GM21381 (cell line): ENCODE results near the gene PRXL2B.

ENCODE experiments used
- ATAC-seq: cut with Tn5 transposase; IDR thresholded peaks from one replicate; pipeline ENCODE4 v1.9.1; 2021; ENCODE audit warnings: mild to moderate bottlenecking, moderate library complexity; ENCODE audit not compliant: unreplicated experiment

The PRXL2B gene

DNA sequence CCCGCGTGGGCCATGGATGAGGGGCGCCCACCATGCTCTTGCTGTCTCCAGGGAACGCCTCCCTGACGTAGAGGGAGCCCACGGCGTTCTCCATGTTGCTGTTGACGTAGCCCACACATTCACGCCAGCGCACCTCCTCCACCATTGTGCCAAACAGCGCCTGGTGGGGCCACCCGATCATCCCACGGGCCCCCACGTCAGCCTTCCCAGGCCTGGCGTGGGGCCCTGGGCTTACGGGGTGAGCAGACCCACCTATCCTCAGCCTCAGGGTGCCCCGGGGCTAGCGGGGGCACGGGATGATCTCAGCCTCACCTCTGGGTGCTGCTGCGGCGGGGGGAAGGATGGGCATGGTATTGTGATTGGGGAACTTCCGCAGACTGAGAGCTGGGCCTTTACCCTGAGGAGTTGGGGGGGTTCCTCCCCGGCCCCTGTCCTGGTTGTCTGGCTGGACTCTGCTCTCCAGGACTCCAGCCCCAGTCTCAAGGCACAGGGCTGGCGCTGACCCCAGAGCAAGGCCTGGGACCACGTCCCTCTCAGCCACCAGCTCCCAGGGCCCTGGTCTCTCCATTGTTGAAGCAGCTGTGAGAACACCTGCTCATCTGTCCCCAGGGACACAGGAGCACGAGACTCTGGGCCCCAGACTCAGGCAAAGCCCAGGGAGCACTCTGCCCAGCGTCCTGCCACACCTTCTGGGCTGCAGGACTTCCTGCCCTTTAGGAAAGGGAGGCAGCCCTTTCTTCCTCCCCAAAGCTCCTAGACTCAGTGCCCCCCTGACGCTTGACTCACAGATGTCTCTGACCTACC, 10.2 kb downstream of the PRXL2B start:
- ATAC-seq: no peak

DNA sequence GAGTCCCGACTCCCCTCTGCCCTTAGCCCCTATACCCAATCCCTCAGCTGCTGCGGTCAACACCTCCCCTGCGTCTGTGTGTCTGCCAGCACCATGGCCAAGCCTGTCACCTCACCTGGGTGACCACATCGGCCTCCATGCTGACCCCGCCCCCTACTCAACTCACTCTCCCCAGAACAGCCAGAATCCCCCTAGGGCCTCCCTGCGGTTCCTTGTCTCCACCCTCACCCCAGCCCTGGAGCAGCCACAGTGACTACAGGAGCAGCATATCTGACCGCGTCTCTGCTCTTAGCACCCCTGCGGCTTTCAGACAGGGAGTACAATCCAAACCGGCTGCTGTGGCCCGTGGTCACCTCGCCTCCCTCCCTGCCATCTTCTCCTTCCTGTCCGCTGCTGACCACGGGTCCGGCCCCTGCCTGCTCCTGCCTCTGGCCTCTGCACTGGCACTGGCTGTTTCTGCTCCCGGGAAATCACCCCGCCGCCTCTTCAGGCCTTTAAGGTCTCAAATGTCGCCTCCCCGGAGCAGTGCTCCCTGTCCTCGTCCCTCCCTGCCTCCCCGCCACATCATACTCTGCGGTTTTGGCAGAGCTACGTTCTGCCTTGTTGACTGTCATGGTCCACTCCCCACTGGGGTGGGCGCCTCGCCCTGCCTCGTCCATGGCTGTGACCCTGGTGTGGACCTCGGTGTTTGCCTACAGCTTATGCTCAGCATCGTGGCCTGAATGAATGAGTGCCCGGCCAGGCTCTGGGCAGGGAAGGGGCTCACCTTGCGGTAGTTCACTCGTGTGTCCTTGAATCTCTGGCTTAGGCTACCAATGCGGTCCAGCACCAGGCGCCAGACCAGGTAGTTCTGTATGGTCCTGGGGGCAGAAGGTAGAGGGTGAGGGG, 11.1 kb downstream of the PRXL2B start:
- ATAC-seq: no peak

DNA sequence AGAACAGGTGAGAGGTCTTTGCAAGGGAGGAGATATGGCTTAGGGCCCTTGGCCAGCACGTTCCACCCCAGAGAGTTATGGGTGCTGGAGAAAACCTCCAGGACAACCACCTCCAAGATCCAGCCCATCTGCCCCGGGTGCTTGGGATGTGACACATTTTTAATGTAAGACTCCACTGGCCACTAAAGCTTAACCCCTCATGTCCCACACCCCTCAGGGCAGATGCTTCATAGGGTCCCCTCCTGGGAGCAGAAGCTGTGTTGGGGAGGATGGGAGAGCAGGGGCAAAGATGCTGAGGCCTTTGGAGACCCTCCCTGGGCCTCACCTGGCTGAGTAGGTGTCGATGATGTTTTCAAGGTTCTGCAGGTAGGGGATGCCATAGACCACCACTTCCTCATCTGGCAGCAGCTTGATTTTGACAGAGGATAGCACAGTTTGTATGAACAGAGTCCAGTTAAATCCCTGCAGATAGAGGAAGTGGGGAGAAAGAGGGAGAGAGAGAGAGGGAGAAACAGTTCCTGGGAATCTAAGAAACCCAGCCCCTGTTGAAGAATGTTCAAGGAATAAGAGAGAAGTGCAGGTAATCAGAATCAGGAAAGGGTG, 11.9 kb downstream of the PRXL2B start:
- no peak for ATAC-seq

DNA sequence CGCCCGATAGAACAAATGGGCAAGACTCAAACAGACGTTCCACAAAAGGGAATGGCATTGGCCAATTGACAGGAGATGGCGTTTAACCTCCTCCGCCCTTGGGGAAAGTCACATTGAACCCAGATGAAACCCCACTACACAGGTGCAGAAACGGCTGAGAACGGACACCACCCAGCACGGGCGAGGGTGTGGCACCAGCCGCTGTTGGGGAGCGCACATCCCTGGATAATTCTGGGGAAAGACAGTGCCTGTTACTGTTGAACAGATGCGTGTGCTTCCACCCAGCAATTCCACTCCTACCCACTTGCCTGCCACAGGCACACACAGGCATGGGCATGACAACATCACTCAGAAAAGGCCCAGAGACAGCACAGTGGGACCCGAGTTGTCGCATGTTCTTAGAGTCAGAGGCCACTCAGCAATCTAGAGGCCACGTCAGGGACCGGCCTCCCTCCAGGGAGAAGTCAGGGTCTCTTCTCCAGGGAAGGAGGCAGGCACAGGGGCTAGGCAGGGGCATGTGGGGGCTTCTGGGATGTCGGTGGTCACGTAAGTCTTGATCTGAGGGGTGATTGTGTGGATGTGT, 15.2 kb downstream of the PRXL2B start:
- no peak for ATAC-seq

DNA sequence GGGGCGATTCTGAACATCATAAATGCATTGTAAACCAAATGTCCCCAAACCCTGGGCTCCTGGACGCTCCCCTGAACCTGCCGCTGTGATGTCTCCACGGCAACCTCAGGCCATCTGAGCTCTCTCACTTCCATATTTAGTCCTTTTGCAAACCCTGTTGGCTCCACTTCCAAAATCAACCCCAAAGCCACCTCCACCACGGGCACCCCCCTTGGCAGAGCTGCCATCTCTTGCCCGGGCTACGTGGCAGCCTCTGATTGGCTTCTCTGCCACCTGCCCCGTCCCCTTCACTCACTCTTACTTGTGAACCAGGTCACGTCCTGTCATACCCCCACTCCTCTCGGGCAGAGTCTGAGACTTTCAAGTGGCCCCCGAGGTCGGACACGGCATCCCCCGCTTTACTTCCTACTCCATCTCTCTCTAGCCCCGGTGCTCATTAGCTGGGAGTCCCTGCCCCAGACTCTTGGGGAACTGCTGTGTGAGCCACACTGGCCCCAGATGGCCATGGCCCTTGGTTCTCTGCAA, 15.8 kb downstream of the PRXL2B start:
- no peak for ATAC-seq

DNA sequence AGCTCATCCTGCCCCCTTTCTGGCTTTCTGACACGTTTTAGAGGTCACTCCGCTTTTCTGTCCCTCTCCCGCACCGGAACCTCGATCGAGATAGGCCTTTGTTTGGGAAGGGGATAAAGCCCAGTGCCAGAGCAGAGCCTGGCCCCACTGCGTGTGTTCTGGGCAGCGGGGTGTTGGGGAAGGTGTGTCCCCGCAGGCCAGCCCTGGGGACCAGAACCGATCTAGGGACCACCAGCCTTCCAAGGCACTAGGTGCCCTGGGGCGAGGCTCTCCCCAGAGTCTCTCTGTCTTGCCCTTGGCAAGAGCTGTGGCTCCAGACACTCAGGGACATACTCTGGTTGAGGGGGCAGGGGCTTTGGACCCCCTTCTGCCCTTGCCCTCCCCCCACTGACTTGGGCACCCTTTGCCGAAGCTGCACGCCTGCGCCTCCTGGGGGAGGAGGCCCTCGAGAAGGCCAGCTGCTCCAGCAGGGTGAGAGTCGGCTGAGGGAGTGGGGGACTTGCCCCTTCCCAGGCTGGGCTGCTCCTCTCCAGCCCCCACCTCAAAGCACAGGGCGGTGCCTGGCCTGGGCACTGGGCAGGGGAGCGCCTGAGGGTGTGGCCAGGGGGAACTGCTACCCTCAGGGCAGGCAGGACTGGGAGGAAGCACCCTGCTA, 16.4 kb downstream of the PRXL2B start:
- ATAC-seq: no peak

DNA sequence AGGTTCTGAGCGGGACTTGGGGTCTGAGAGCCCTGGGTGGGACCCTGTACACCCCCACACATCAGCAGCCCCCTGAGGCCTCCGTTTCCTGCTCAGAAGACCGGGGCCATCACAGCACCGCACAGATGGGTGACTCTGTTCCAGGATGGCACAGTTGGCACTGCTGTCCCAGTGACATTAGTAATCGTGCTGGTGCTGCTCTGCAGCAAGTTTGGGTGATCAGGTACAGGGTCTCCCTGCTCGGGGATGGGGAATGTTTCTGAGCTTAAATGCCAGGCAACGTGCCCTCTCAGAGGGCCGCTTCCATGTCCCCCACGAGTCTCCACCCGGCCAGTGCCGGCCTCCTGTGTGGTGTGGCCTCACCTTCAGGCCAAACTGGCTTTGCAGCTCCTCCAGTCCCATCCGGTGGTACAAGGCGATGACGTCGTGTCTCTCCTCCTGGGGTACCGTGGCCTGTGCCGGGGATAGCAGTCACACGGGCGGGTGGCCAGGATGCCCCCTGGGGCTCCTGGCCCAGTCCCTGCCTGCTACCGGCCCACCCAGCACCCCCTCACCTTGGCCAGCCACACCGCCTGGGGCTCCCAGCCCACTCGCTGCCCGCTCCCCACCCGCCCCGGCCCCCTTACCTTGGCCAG, 17.1 kb downstream of the PRXL2B start:
- no peak for ATAC-seq

DNA sequence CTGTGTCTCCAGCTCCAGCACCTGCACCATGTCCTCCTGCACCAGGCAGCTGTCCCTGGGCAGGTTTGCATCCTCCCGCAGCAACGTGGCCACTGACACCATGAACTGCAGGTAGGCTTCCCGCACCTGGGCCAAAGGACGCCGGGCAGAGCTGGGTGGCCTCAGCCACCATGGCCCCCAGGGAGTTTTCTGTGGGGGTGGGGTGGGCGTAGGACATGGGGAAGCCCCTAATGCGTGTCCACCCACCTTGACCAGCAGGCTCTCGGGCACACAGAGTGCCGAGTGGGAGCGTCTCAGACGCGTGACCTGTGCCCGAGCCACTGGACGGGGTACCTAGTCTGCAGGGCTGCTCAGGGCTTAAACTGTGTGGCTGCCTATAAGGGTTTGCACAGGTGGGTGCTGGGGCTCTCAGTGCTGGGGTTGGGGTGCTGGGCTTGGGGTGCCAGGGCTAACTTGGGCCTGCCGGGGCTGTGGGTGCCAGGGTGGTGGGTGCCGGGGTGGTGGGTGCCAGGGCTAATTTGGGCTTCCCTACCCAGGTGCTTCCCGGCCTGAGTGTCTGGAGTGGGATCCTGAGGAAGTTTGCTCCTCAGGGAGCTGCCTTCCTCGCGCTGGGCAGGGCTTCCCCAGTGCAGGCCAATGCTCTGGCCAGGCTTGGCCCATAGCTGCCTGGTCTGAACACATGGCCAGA, 17.7 kb downstream of the PRXL2B start:
- no peak for ATAC-seq

DNA sequence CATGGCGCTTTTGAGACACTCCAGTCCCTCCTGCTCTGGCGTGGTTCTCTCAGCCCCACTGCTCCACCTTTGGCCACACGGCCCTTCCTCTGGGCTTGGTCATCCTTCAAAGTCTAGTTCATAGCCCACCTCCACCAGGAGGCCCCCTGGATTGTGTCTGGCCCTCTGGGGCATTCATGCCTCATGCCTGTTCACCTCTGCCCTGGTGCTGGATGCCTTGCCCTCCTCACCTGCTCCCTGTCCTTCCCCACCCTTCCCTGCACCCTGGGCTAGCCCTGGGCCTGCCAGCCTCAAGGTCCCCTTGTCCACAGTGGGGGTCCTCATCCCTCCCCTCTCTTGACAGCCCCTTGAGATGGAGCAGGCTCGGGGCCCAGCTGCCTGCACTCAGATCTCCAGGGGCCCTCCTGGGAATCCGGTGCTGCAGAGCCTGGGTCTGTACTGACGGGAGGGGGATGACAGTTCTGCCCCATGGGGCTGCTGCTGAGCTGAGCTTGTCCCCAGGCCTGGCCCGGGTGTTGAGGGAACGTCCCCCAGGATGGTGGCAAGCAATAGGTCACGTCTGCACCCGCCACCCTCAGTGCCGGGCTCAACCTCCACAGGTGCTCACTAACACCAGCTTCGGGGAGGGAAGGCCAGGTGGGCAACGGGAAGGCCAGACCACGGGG, 18.4 kb downstream of the PRXL2B start:
- no peak for ATAC-seq

DNA sequence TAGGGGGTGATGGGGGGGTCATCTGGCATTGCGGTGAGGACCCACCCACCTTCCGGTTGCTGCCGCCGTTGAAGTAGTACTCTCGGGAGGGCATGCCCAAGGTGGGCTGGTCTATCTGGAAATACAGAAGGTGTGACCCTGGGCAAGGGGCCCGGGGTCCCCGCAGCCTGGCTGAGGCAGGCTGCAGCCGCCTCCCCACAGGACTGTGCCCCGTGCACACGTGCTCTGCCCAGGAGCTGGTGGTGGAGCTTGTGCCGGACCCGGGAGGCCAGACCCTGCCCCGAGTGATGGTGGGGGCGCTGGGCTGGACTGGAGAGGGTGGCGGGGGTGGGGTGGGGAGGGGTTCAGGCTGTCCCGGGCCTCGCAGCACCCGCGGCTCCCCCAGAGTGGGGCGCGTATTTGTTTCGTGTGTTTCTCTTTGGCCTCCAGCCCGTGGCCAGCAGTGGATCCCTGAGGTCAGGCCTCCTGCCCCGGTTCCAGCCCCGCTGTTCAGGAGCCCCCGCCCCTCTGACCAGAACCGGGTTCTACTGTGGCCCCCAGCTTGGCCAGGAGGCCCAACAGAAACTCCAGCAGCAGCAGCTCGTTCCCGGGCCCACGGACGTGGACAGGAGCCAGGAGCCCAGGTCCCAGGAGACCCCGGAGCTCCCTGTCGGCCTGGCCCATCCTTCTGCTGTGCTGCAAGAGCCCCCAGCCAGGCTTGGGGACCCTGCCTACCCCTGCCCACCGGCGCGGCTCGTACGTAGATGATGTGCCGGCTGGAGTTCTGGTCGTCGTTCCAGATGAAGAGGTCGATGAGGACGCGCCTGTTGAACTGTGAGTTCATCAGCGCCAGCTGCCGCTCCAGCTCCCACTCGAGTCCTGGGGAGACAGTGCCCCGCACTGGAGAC, 19.2 kb downstream of the PRXL2B start:
- no peak for ATAC-seq

DNA sequence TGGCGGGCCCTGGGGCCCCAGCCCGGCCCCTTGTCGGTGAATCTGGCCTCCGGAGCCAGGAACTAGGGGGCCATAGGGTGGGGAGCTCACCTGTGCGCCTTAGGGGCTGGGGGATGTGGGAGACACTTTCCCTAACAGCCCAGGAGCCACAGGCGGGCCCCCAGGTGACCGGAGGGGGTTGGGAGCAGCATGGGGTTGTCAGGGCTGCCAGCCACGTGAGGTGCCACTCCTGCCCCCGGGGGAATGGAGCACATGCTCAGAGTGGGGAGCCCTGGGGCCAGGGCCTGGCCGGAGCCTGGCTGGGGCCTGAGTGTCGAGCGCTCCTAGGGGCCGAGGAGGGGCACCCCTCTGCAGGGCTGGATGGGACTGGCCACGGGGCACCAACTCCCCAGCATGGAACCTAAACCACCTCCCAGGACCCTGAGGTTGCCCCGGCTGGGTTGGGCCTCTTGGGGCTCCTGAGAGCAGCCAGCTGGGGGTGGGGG, 19.9 kb downstream of the PRXL2B start:
- no peak for ATAC-seq

DNA sequence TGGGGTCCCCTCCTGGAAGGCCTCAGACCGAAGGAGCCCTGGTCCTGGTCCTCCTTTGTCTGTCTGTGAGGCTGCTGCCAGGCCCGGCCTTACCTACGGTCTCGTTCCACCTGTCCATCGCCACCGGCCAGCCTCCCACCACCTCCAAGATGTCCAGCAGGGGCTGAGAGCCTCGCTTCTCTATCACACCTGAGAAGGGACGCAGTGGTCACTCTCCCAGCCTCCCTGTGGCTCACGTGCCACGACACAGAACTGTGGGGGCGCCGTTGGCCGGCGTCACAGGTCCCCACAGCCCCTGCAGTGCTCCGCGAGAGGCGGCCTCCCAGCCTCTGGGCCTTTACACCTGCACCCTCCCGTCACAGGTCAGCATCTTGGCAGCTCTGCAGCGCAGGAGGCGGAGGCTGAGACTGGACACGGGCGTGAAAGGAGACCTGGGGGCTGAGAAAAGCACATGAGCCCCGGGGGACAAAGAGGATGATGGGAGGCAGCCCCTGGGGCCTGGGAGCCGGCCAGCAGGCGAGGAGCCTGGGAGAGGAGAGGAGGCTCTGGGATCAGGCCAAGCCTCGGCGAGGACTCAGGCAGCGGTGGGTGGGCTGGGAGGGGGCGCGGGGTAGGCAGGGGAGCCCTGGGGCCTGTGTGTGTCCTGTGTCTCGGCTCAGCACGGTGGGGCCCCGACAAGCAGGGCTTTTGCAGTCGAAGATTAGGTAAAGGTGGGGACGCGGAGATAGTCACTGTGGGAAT, 20.5 kb downstream of the PRXL2B start:
- no peak for ATAC-seq

DNA sequence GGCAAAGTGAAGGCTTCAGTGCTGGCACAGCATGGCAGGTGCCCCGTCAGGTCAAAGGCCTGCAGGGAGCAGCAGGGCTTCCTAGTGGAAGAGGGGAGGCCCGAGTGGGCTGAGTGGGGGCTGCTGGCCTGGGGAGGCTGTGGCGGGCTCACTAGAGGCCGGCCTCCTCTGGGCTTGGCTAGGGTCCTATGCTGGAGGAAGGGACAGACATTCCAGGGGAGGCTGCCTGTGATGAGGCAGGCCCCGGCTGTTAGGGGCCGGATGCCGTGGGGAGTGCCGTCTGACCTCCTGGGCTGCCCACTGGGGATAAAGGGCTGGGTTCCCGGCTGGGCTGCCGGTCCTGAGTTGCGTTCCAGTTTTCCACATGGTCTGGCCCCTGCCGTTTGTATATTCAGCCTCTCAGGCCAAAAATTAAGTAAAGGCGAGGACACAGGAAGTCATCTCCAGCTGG, 21.1 kb downstream of the PRXL2B start:
- ATAC-seq: no peak

DNA sequence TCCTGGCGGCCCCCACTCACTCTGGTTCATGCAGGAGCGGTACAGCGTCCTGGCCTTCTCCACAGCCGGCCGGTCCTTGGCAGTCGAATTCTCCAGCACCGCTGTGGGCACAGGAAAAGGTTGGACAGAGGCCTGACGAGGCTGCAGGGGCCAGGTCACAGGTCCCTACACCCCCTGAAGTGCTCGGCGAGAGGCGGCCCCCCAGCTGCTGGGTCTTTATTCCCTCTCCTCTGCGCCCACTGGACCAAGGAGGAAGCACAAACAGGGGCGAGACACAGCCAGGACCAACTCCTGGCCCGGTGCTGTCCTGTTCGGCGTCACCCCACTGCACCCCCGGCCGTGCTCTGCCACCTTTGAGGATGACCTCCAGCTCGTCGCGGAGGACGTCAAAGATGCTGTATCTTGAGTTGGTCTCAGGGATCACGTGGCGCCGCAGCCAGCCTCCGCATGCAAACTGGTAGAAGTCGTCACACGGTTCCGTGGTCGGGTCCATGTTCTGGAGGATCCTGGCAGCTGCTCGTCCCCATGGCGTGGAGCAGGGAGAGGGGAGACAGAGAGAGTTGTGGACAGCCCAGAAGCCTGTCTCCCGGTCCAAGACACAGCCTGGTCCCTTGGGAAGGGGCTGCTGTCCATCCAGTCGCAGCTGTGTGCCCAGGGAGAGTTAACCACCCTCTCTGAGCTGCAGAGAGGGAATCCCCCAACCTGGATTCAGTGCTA, 22.9 kb downstream of the PRXL2B start:
- ATAC-seq: no peak

DNA sequence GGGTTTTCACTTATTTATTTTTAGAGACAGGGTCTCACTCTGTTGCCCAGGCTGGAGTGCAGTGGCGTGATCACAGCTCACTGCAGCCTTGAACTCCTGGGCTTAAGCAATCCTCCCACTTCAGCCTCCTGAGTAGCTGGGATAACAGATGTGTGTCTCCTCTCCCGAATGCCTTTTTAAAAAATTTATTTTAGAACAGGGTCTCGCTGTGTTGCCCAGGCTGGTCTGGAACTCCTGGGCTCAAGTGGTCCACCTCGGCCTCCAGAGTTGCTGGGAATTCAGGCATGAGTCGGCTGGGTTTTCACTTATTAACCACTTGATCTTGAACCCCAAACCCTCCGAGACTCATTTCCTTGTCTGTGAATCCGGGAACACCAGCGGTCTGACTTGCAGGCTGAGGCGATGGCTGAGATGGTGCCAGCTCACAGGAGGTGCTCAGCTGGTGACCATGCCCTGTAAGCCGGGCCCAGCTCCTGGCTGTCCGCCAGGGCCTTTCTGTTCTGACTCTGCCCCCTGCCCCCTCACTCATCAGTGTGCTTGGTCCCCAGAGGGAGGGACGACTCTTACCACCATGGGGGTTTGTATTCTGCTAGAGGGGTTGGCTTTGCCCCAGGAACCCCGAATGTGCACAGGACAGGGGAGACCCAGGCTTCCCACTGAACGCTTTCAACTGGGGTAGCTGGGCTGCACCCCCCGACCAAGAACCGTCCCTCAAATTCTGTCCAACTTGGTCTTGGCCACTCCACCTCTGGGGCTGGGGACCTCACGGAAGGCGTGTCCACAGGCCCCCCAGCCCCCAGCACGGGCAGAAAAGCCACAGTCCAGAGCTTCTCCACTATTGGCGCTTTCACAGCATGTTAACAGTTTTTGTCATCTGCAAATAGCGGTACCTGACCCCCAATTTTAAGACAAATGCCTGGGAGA, 23.7 kb downstream of the PRXL2B start:
- ATAC-seq: no peak
